ENCODE measurements around the gene UBR4.

The UBR4 gene

DNA sequence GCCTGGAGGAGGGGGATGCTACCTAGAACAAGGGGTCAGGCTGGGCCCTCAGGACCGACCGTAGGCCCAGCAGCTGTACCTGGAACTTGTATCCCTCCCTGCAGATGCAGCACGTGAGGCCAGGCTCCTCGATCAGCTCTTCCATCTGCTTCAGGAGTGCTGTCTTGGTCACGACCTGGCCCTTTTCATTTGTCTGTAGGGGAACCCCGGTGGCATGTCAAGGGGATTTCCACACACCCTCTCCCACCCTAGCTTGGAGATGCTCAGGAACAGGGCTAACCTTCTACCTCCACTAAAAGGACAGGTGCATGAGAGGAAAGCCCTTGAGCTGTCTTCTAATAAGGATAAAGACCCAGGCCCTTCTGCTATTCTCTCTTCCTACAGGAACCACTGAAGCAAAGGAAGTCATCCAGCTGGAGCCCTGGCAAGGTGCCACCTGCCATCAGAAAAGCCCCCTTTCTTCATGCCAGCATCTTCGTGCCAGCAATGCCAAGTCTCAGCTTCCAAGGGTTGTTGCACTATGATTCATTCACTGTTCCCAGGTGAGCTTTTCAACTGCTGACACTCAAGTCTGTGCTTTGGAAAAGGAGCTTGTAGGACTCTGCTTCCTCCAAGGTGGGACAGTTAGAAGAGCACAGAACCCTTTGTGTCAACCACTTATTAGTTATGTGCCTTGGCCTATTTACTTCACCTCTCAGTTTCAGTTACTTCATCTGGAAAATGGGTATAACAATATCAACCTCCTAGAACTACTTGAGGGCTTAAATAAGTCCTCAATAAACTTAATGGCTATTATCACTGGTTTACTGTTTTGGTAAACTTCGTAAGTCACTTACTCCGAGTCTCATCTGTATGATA lies 122.1 kb downstream of the UBR4 start:
- no peak for DNase-seq

DNA sequence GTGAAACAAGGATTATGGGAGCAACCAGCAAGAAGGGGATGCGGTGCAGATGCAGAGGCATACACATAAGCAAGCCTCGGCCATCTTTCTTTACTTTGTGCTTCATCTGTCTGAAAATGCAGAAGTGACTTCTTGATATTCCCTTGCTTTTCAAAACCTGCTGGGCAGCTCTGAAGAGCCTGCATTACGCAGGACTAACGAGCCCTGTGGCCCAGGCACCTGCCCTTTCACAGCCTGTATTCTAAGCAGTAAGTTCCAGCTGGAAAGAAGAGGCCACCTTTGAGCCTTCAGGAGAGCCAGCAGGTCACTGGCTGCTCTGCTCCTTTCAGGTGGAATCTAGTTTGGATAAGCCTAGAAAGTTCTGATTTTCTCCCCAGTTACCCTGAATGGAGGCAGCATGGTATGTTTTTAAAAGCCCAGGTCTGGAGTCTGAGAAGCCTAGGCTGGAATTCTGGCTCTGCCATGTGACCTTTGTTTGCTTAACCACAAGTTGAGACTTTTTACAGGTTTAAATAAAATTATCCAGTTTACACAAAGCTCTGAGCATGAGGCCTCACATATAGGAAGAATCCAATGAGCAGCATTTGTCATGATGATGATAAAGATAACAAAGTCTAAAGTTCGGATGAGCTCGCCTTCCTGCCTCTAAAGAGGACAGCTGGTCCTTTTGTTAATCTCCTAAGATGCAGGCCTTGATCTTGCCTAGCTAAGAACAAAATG lies 122.9 kb downstream of the UBR4 start:
- DNase-seq = no peak

DNA sequence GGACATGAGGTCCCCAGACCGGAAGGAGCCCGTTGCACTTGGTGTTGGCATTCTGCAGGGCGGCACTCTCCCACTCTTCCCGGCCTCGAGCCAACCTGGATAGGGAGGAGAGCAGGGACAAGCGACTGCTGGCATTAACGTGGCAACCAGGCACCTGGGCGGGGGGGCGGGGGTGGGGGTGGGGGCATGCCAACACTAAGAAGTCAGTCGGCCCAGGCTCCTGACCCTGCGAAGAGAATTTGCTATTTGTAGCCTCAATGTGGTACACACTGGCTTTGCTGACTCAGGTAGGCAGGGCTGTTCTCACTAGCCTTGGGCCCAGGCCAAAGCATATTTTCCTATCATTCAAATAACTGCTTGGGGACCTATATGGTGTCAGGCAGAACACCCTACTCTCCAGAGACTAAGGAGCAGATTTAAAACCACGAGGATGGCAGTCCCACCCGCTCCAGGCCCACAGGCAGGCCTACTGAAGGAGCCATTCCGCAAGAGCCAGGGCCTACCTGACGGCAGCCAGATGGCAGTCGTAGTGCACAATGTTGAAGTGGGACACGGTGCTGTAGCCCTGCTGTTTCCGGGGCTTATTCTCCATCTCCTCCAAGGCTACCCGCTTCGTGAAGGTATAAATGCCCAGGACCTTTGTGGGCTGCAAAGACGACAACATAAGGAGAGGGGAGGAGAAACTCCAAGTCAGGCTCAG lies 123.7 kb downstream of the UBR4 start:
- DNase-seq = no peak

DNA sequence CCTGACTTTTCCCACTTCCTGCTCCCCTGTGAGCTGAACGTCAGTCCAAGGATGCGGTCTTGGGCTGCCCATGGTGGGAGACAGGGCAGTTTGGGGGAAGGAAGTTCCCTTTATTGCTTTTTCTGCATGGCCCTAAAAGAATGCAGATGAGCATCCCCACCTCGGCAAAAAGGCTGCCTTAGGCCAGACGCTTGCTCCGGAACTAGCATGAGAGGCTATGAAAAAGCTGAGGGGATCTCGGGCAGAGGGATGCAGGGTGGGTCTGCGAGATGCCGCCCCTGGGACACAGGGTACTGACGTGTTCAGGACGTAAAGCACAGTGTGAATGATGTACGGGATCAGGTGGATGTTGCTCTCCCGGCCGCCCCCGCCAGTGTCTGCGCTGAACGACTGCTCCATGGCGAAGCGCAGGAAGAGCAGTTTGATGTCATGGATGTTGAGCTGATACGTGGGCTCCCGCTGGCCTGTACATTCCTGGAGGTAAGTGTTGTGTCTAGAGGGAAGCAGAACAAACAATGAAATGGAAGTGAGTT lies 125.8 kb downstream of the UBR4 start:
- no peak for DNase-seq

DNA sequence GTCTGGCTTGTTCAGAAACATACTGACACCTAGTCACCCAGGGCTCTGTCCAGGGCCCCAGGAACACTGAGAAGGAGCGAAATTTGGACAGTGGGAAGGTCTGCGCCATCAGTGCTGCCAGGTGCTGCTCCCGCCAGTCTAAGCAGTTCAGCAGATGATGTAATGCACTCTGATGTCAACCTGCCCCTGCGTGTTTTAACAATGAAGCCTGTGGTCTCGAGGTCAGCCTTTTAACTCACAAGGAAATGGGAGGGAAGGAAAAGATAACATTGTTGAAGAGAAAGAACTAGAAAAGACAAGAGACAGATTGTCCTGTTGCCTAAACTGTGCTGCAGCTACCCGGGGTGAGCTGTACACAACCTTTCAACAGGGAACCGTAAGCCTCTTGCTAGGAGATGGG lies 127.0 kb downstream of the UBR4 start:
- DNase-seq = no peak

DNA sequence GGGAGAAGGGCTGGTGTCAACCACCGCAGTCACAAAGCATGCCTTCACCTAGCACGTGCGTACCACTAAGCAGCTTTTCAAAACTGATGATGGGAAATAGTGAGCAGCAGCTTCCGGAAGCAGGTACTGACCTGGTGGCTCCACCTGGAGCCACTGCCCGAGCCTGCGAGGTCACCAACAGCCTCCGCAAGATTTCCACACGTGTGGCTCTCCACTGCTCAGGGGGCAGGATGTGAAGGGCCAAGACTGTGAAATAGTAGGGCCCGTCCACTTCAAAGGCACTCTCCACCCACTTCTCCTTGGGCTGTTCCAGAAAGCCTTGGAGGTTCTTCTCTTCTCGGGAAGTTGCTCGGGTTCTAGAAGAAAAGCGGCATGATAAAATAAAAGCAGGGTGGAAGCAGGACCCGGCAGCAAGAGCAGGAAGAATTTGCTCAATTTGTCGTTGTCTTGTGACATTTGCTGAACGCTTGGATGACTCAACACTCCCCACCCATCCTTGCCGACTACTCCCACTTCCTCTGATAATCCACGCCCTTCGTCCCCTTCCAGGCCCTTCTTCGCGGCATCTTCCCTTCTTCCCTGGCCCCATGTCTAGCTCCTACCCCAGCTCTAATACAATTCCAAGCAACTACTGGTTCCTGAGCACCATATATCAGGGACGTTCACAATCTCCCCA lies 128.7 kb downstream of the UBR4 start:
- DNase-seq = no peak

DNA sequence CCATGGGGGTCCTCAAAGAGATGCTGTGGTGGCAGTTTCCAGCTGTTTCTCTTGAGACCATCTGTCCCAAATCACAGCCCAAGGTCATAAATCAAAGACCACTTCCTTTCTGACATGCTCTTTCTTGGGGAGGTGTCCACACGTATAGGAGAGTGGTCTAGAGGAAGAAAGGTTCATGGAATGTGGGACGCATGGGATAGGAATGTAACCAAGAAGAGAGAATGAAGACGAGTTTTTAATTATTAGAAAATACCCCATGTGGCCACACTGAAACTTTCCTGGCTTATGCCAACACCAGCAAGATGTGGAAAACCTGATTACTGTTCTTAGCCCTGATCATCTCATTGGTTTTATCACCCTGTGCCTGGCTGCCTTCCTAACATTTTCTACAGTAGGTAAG lies 129.3 kb downstream of the UBR4 start:
- no peak for DNase-seq

DNA sequence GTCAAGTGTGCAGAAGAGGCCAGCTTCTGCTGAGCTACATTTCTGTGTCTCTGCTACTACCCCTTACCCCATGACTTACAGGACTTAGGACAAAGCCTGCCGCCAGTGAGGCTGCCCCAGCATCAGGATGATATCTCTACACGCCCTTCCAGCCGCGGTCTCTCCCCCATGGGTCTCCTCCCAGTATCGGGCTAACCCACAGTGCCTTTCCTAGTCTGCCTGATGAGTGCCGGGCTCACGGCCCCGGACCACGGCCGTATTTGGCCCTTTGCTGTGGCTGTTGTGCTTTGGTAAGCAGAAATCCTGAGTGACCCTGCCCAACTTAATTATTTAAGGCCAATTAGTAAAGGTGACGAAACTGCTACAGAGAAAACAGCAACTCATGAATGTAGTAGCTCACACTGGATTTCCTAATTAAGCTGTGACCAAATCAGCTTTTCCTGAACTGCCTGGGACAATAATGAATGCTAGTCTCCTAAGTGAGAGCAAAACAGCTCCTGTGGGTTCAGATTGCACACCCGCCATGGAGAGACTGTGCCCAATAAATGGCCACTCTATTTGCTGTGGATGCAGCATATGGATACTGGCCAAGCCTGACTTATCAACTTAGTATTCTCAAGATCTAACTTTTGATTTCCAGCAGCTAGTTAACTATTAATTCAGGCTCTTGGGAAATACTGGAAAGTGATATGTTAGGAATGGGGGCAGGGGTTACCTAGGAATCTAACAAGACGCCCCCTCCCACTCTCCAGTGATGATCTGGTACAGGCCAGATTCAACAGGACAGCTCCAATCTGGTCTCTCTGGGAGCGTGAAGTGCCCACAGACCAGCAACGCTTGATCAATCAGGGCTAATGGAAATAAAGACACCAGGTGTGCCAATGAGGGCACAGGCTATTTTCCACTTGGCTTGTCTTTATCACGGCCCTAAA lies 130.3 kb downstream of the UBR4 start:
- DNase-seq = no peak

DNA sequence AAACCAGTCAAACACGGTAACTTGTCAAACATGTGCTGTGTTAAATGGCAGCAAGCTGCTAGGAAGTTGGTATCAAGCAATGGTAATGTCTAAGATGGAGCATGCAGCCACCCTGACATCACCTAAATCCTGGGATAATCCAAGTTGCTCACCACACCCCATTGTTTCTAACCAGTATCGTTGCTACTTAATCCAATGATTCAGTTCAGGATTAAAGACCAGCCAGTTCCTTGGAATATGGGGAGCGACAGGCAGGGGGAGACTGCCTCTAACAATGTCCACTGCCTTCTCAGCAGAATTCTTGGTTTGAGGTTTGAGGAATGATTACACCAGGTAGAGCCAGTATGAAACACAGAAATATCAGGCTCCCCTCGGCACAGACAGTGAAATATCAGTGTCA lies 131.5 kb downstream of the UBR4 start:
- DNase-seq = no peak

DNA sequence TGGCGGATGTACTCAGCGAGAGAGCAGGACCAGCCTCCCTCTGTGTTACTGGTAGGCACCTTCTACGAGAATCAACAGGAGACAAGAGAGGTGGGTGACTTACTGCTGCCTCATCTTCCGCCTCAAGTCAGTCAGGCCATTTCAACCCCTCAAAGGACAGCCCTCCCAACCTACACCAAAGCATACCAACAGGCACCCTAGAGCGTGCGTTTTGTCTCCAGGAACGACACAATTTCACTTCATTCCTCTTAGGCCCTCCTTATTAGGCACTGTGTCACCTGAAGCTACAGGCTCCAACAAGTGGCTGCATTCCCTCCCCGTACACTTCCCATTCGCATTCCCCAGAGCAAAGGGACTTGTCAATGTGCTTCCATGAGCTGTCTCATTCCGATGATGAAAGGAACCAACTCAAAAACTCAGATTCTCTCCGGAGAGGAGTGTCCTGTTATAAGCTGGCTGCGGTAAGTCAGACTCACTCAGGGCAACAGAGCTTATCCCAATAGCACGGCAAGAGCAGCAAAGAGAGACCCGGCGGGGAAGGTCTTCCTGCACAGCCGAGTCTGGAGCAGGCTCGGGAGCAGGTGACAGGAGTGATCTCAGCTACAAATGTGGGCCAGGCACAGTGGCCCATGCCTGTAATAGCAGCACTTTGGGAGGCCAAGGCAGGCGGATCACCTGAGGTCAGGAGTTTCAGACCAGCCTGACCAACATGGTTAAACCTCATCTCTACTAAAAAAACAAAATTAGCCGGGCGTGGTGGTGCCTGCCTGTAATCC lies 133.0 kb downstream of the UBR4 start:
- no peak for DNase-seq

DNA sequence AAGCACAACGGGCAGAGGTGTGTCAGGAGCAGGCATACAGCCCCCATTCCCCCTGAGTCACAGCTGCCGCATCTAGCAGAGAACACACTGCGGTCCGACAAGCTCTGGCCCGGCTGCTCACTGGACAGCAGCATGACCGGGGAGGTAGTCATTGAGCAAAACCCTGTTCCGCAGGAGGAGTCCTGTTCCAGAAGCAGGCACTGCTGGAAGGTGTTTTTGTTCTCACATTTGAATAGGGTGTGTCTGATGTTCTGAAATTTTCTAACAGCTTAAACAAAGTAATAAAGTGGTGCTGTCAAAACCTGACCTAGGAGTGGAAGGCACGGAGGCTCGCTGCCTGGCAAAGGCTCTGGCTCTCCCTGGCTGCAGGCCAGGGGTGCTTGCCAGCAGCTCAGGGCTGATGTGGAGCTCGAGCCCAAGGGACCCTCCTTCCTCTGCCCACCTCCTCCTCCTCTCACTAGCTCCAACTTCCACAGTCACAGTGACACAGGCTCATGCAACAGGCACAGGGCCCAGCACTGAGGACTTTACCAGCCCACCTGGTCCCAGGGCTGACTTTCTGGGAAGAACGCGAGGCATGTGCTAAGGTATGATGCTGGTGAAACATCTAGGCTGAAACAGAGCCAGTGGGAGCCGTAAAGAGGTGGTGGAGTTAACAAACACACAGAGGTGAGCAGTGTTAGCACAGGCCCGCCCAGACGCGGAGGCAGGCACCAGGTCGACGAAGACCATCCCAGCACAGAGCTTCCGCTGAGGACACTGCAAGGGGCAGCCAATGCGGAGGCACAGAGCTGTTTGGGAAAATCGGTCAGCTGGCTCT lies 135.0 kb downstream of the UBR4 start:
- no peak for DNase-seq

DNA sequence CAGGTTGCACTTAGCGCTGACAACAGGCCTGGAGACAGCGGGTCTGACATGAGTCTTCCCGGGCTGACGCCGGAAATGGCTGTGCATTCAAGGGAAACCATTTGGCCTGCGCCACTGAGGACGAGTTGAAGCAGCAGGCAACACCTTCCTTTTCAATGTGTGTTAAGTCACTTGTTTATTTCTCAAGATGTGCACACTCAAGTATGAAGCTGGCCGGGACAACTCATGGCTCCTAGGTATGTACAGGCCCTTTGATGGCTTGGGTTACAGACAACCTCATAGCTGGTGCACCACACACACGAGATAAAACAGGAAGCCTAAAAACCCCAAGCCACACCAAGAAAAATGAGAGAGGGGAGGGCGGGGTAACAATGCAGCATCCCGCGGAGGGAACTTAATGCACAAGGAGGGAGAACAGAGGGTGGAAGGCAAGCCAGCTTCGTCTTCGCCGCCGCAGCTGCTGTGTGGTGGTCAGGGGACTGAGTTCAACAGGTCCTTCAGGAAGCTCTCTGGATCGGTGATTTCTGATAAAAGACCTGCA lies 135.6 kb downstream of the UBR4 start:
- DNase-seq = no peak

DNA sequence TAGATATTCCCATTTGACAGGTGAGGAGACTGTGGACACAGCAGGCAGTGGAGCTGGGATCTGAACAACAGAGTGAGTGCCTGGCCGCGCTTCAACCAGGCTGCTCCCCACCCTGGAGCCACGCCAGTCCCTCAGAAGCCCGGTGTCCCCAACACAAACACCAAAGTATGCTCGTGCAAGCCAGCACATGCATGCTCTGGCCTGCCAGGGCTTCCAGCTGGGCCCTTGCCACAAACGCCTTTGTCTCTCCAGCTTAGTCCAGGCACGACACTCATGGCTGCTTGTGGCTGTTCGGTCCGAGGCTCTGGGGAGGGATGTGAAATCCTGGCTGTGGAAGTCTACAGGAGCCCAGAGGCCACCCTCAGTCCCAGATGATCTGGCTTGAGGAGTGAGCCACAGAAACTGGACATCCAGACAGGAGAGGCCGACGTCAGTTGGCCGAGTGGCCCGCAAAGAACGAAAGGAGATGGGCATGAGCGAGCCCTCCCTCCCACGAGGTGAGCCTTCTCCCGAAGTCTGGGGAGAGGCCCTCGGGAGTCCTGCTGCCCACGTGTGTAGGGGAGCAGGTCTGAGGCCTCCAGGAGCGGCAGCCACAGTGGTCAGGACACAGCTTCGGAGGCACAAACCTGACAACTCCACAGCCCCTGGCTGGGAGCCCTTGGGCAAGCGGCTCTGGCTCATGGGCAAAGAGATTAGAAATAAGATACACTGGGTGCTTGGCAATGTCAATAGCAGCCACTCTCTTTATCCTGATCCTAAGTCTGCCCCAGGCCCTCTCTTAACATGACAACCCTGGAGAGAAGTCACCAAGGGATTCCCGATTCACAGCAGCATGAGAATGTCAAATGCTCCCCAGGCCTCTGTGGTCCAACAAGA lies 136.5 kb downstream of the UBR4 start:
- no peak for DNase-seq

DNA sequence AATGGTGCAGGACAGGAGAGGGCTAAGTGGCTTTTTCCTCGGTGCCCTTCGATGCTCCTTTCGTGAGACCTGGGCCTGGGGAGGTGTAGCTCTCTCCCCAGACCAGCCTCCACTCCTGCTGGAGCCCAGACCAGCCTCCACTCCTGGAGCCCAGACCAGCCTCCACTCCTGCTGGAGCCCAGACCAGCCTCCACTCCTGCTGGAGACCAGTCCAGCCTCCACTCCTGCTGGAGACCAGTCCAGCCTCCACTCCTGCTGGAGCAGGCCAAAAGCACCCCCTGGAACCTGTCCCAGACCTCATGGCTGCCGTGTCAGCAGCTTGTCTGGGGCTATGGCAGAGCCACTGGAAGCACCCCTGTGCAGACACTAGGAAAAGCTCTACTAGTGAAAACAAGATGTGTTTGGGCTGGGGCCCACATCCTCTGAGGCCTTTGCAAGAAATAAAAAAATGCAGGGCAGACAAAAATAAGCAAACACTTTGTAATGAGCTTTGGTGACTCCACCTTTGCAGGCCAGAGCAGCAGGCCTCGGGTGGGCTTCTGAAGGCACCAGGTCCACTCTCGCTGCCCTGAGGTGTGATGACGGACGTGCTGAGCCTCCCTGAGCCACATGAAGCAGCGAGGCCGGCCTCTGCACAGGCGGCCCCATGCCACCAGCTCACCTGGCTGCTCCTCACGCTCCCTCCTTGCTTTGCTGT lies 137.6 kb downstream of the UBR4 start:
- DNase-seq = no peak

DNA sequence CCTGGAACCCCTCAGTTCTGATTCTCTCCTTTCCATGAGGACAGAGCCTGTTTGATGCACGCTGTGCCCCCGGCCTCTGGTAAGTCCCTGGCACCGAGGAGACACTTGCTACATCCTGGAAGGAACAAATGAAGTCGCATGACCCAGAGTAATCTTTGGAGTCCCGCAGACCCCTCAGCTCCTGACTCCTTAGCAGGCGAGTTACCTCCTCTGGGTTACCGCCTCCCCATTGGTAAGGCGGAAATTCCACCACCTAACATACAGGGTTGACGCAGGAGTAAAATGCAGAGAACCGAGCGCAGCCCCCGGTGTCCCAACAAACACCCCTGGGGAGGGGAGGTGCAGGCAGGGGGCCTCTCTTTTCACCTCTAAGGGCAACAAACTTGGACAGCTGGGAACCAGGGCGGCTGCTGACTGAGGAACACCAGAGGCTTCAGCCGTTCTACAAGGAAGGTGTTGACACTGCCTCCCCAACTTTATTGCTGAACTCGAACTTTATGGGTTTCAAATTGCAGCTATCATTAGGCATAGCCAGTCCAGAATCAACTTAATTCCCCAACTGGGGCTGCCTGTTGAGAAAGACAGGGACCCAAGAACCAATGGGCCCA lies 138.3 kb downstream of the UBR4 start:
- no peak for DNase-seq

DNA sequence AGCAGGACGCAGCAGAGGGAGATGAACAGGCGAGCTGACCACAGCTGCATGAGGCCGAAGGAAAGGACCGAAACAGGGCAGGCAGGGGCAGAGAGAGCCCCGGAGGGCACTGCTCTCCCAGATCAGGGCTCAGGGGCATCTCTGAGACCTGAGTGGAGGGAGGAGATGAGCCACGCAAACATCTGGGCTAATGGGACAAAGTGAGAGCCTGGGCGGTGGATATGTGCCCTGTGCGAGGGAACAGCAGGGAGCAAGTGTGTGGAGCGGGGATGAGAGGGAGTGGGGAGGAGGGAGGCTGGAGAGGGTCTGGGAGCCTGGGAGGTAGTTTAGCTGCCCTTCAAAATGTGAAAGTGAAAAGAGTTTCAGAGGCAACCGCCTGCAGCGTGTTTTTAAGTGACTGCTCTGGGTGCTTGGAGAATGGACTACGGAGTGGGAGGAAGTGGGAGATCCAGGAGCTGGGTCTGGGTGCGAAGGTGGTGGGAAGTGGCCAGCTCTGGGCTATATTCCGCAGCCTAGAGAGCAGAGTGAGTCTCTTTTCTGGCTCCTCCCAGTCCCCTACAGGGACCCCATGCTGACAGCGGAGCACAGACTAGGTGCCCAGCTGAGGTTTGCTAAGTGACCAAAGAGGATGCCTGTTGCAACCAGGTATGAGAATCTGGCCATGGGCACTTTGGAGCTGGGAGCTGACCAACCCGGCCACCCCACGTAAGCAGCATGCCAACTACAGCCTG lies 139.0 kb downstream of the UBR4 start:
- no peak for DNase-seq

DNA sequence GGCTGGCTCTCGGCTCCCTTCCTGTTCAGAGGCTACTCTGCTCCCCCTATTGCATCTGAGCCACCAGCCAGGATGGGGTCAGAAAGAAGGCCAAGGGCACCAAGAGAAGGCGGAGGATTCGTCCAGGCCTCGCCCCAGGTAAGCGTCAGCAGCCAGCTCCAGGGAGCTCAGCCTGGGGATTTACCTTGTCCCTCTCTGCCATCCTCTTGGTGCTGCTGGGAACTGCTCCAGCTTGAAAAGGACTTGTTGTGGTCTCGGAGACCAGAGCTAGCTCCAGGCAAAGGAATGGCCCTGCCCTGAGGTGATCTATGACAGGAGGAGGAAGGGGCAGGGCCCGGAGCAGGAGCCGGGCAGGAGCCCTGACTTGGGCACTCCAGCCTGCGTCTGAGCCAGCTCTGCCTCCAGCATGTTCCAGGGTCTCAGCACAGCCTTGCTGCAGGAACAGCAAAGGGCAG lies 139.8 kb downstream of the UBR4 start:
- DNase-seq = no peak

Measured in NCI-H2171 (cell line).